Measurements from ENCODE around the gene ELFN1. TPM values are rescaled to one million over a fixed set of nuclear protein-coding genes. Genes with fewer than 3 reads are reported as not detected.

The ELFN1 gene
- polyA plus RNA-seq, 4 donors, result 11.9 to 19.6 (median 13.4) TPM

DNA sequence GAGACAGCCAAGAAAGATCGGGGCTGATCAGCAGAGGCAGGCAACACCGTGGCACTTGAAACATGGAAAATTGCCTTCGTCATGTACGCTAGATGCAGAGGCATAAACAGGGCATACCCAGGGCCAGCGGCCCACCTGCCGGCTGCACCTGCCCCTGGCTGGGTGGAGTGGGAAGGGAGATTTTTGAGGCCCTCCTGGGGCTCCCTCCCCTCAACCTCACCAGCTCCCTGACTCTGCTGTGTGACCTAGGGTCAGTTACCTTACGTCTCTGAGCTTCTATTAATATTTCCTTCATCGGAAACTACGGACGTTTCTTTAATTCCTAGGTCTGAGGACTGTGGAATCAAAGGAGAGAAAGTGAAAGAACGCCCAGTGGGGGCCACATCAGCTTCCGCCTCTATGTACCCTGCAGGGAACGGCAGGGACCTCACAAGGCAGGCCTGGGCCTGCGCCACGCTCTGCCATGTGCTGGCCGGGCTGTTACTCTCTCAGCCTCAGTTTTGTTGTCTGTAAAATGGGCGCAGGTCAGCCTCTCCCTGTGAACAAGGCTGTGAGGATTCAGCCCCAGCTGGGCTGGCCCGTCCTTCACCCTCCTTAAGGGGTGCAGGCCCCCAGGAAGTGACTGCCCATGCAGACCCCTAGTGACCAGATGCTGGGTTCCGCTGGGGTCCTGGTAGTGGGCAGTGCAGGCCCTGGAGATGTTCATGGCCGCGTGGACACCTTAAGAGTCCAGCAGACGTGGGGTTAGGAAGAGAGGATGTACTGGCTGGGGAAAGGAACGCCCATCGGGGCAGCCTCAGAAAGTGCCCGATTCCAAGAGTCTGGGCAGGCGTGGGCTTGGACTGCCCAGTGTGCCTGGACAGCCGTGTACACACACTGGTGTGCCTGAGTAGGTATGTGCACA lies 22.7 kb downstream of the ELFN1 start:
- DNase-seq (ENCODE audit: low read depth in 4 of 4, low spot score in 3 of 4), result no peak

- no peak for DNase-seq (ENCODE audit: low read depth in 4 of 4, low spot score in 3 of 4)
Observed at GRCh38 chr7:1693419-1693990, 23.4 kb downstream of the ELFN1 start.

DNA sequence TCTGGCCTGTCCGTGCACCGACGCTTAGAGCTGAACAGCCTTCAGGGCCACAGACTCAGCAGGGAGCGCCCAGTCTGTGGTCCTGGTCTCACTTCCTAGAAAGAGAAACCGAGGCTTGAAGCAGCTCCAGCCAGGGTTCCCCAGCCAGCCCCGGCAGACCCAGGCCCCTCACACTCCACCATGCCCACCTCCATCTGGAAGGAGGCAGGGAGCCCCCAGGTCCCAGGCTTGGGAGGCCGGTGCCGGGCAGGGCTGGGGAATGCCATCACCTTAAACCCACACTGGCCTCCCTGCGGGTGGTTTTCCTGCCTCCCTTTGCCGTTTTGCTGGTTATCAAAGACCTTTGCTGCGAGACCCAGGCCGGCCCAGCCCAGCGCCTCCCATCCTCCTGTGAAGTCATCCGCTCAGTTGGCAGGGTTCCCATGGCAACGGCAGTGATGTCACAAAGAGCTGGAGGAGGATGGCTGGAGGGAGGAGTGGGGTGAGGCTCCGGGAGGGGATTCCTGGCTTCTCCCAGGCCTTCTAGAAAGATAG lies 24.0 kb downstream of the ELFN1 start:
- peak in 2 of 4 donors; percentile 64 to 65 for DNase-seq (ENCODE audit: low read depth in 4 of 4, low spot score in 3 of 4)

GRCh38 chr7:1694611-1695511 lies 24.8 kb downstream of the ELFN1 start:
- DNase-seq (ENCODE audit: low read depth in 4 of 4, low spot score in 3 of 4), result no peak

GRCh38 chr7:1695800-1696454 lies 25.9 kb downstream of the ELFN1 start:
- no peak for DNase-seq (ENCODE audit: low read depth in 4 of 4, low spot score in 3 of 4)

DNA sequence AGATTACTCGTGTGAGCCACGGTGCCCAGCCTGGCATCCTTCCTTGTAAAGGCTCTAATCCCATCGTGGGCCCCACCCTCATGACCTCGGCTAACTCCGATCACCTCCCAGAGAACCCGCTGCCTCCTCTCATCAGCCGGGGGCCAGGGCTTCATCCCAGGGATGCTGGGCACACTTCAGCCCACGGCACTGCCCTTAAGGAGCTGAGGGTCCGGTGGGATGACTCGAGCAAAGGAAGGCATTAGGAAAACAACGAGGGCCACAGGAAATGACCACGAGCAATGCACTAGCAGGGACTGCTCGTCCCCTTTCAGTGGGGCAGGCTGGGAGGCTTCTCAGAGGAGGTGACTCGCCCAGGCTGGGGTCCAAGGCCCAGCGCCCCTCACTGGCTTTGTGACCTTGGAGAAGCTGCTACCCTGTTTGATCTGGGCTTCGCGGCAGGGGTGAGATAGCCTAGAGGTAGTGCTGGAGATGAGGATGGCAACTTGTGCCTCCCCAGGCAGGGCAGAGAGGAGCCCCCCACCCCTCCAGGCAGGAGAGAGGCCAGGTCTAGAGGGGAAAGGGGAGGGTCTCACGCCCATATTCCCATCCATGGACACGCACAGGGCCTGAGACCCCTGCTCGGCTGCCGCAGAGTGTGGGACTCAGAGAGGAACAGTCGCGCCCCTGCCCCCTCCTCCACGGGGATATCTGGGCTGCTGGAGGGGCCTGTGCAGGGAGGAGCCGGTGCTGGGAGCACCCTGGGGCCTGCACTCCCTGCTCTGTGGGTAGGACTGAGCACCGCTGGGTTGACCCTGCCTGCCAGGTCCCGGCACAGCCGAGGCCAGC lies 26.8 kb downstream of the ELFN1 start:
- no peak for DNase-seq (ENCODE audit: low read depth in 4 of 4, low spot score in 3 of 4)

DNA sequence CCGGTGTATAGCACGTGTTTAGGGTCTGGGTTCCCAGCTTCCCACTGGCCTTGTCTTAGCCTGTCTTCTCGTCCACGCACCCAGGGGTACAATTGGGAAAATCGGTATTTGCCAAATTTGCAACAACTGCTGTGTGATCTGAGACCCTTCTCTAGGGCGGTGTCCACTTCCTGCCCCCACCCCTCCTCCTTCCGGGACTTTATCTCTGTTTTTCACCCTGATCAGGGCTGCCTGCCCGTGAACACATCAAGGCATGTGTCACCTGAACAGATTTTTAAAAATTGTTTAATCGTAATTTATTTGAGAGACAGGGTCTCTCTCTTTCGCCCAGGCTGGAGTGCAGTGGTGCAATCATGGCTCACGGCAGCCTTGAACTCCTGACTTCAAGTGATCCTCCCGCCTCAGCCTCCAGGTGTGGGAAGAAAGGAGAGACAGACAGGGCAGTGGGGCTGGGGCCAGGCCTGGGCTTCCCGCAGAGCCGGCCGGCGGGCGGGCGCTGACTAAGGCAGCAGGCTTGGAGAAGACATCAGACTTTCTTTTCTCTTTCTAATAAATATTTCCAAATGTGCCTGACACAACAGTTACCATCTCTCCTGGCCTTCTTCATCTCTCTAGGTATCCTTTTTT lies 27.5 kb downstream of the ELFN1 start:
- DNase-seq (ENCODE audit: low read depth in 4 of 4, low spot score in 3 of 4), result no peak

DNA sequence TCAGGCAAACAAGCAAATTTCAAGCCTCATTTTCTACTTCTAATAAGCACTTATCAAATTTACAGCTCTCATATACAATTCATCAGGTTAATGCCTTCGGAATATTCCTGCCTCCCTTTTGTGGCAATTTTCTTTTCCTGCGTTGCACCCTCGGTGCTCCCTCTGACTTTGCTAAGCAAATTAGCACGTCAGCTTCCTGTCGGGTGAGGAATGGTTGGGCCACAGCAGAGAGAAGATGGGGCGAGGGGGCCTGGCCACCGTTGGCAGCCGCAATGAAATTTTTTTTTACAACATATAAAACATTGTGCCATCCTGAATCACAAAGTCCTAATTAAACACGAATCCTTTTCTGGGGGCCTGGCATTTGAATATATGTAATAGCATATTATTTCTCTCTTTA lies 28.1 kb downstream of the ELFN1 start:
- DNase-seq (ENCODE audit: low read depth in 4 of 4, low spot score in 3 of 4), result no peak

DNA sequence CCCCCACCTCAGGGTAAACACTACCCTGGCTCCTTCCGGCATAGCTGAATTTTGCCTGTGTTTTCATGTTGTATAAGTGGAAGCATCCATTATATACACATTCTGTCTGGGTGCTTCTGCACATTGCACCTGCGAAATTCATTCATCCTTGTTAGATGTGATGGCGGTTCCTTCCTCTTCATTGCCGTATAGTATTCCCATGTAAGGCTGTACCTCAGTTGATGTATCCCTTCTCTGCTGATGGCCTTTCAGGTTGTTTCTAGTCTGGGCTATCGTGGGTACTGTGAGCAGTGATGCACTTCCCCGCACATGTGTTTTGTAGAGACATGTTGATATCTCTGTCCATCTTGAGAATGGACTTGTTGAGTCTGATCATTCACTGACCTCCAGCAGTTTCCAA lies 28.9 kb downstream of the ELFN1 start:
- DNase-seq (ENCODE audit: low read depth in 4 of 4, low spot score in 3 of 4), result no peak

DNA sequence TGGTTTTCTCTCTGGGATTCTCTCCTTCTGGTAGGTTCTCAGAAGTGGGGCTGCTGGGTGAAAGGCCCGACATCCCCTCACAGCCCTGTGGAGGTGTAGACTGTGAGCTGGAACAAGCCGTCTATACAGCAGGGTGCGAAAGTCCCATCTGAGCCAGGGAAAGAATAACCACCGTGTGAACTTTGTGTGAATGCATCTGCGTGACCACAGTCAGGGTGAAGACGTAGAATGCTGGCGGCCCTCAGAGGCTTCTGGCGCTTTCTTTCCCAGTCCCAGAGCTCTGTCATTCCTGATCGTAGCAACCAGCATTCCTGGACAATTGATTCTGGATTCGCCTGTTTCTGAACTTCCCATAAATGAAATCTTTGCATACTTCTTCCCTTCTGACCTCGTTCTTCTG lies 30.0 kb downstream of the ELFN1 start:
- no peak for DNase-seq (ENCODE audit: low read depth in 4 of 4, low spot score in 3 of 4)

- DNase-seq (ENCODE audit: low read depth in 4 of 4, low spot score in 3 of 4), result no peak
Observed at GRCh38 chr7:1700536-1701333, 30.7 kb downstream of the ELFN1 start.

- no peak for DNase-seq (ENCODE audit: low read depth in 4 of 4, low spot score in 3 of 4)
Observed at GRCh38 chr7:1702652-1703051, 32.6 kb downstream of the ELFN1 start.

DNA sequence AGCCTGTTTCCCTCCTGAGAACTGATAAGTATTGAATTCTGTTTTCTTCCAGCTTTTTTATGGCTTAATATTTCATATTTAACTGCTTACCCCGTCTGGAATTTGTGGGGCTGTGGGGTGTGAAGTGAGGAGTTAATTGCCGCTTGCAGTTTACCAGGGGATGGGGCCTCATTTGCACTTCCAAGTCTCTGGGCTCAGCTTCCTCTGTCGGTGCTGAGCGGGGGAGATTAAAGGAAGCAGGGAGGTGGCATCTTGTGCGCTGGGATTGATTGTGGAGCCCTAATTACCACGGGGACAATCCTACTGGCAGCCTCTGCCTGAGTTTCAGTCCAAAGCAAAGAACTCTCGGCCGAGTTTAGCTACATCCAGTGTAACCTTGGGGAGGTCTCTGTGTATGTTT lies 33.4 kb downstream of the ELFN1 start:
- no peak for DNase-seq (ENCODE audit: low read depth in 4 of 4, low spot score in 3 of 4)

GRCh38 chr7:1703871-1704810 lies 34.1 kb downstream of the ELFN1 start:
- DNase-seq (ENCODE audit: low read depth in 4 of 4, low spot score in 3 of 4), result no peak

- DNase-seq (ENCODE audit: low read depth in 4 of 4, low spot score in 3 of 4), result no peak
Observed at GRCh38 chr7:1704811-1705738, 35.0 kb downstream of the ELFN1 start.

- no peak for DNase-seq (ENCODE audit: low read depth in 4 of 4, low spot score in 3 of 4)
Observed at GRCh38 chr7:1705856-1706255, 35.8 kb downstream of the ELFN1 start.
